HG03571 (cell line): ENCODE results near the gene ABCA1.
"Not testable (repeated sequence)": the region's sequence is repeated elsewhere in the genome, so short reads cannot be mapped to it uniquely, and the experiment has no call there.

Experiments used
- ATAC-seq: cut with Tn5 transposase; IDR thresholded peaks from one replicate; pipeline ENCODE4 v1.9.1; 2021; ENCODE audit not compliant: unreplicated experiment

The ABCA1 gene

GRCh38 chr9:104905931-104906330, 22.0 kb downstream of the ABCA1 start:
- no peak for ATAC-seq

DNA sequence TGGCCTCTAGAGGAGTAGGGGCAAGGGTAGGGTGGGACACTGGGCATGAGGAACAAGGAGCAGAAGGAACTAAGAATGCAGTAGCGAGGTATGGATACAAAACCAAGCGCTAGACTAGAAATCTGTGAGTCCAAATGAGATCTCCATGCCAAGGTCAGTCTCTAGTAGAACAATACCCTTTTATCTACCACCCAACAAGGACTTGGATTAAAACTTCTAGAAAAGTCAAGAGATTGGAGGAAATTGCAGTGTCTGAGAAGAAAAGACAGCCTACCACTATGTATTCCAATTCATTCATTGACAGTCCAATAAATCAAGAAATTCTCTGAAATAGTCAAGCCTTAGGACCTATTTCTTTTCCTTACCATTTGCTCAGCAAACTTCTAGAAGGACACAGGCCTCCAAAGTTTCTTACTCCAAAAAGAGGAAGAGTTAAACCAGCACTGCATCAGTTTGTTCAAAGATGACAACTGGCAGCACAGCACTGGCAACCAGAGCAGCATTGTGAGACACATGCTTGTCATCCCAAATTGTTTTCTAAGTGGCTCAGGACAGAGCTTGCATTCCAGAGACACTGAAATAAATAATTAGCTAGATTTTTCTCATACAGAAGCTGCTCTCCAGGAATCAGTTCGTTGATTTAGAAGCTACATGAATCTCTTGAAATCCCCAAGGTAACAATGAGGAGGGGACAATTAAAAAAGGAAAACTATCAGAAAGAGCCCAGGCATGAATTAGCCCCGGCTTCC, 22.6 kb downstream of the ABCA1 start:
- ATAC-seq, result no peak

DNA sequence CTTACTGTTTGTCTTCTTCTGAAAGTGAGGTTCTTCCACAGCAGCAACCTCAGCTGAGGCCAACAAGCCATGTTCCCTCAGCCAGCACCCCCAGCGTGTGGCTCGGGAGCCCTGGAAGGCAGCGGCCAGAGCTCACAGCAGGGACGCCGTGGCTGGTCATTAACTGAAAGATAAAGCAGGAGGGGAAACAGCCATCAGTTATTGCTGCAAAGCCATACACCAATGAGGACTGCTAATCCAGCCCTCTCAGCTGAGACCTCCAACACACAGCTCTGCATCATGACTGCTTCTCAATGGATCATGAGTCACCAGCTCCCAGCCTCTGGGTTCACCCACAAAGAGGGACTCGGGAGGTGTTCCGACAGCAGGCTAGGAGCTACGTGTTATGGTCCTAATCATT, 24.3 kb downstream of the ABCA1 start:
- no peak for ATAC-seq

DNA sequence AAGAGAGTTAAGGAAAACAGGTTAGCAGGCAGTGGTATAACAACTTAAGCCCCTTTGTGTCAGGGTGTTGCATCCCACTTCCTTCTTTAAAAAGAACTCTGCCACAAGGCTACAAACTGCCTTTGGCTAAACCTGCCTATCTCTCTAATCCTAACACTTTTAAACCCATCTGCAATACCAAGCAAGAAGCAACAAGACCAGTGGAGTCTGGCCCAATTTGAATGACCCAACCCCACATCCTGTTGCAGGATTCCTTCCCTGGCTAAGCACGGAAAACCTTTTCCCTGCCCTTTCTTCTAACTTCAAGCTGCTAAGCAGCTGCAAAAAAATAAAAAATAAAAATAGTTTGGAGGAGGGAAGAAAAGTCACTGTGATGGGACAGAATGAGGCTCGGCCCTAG, 27.1 kb downstream of the ABCA1 start:
- no peak for ATAC-seq

DNA sequence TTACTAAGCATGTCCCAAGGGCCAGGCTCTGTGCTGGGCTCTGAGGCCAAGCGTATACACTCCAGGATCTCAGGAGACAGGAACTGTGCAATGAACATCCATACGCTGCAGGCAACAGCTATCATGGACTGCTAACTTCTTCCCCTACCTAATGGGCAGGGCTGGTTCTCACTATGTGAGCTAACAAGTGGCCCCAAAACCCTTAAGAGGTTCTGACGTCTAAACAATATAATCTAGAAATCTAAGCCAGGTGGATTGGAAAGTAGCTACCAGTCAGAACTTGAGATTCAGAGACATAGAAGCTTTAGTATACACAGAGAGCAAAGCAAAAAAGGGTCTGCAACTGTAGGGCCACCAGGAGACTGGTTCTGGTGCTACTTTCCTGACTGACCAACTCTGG, 27.6 kb downstream of the ABCA1 start:
- no peak for ATAC-seq

DNA sequence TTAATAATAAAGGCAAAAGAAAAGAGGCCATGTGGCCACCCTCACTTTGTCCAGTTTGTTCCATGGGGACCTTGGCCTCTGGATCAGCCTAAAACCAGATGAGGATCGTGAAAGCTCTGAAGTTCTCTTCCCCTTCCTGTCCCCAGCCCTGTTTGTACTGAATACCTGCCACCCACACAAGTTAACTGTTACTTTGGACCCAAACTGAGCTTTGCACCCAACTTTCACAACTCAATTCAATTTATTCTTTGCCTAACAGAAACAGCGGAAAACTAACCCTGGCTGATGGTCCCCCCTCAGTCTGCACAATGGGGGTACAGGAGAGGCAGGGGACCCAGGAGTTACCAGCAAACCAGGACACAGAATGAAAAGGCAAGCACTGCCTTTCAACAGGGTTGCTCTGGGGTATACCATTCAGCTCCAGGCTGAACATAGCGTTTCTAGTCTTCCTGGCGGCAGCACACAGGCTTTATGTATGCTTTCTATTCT, 28.2 kb downstream of the ABCA1 start:
- ATAC-seq, result no peak

DNA sequence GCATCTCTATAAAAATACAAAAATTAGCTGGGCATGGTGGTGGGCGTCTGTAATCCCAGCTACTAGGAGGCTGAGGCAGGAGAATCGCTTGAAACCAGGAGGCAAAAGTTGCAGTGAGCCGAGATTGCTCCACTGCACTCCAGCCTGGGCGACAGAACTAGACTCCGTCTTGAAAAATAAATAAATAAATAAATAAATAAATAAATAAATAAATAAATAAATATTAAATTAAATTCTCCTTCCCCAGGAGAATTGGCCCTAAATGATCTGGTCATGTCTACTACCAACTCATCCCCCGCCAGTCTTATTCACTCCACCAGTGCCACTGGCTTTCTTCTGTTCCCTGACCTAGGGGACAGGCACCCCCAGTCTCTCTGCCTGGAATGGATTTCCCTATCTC, 29.6 kb downstream of the ABCA1 start:
- not testable (repeated sequence) for ATAC-seq

- ATAC-seq, result no peak
These were observed 31.8 kb downstream of the ABCA1 start for GRCh38 chr9:104896131-104896530.

DNA sequence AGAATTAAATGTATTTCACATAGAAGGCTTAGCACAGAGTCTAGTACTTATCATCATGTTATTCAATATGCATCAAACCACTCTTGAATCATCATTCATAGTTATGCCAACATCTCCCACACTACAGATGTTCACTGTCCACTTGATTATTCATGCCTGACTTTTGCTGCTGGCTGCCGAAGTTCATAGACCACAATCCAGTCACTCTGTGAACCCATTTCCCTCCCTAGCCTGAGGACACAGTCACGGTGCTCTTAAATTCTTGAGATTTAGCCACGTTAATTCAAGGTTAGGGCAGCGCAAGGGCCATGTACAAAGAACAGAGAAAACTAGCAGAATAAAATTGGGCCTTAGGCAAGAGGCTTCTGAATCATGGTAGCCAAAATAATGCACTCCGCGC, 32.4 kb downstream of the ABCA1 start:
- no peak for ATAC-seq

DNA sequence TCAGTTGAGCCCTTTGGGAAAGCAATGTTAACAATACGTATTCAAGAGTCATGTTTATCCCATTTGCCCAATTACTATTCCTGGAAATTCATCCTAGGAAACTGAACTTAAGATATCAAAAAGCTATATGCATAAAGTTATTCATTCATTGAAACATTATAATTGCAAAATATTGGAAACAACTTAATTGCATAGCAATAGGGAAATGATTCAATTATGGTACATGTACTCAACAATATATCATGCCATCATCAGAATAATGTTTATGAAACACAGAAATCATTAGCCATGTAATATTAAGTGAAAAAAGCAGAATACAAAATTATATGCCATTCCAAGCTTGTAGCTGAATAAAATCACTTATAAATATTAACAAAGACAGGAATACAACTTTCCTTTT, 35.3 kb downstream of the ABCA1 start:
- no peak for ATAC-seq

GRCh38 chr9:104890433-104890770, 37.6 kb downstream of the ABCA1 start:
- no peak for ATAC-seq

DNA sequence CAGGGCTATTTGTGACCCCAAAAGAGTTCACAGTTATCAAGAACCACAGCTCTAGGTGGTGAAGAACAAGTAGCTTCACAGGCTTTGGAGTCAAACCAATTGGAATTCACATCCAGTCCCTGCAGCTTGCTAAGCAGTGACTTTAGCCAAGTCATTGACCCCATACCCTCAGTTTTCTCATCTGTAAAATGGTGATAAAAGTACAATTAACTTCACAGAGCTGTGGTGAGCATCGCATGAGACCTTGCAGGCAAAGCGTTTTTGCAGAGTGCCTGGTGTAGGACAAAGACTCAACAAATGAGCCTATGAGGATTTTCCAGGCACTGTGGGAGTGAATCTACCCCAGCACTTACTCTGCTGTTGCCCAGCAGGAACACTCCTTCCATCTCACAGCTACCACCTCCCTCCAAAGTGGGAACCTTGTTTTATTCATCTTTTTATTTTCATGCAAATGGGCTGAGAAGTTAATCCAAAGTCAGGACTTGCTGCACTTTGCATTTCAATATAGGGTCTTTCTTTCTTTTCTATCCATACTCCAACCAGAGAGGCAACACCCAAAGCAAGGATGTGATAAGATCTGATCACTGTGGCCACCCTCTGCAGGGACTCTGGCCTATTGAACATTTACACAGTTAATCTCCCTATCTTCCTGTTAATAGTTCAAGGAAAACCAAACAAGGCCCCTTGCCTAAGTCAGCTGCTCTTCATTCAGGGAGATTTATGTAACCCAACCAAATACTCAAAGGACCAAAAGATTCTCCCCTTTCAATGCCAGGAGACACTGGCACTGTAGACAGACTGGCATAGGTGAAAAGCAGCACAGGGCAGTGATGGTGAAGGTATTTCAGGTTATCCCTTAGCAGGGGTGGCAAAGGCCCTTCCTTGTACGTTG, 41.9 kb downstream of the ABCA1 start:
- no peak for ATAC-seq

GRCh38 chr9:104883169-104883568, 44.8 kb downstream of the ABCA1 start:
- no peak for ATAC-seq

DNA sequence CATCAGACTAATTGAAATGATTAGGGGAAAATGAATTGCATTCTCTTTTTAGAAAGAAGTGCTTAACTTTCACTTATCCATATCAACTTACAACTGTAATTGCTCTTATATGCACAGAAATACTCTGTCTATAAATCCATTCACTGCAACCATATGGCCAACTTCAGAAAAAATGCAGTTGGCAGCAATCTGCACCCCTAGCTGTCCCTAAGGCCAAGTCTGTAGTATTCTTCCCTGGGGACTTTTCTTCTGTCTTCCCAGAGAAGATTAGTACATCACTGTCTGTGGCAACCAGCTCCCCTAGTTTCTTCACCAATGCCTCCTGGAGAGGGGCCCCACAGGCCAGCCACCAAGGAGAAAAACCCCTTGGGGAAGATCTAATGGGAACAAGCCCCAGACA, 45.4 kb downstream of the ABCA1 start:
- ATAC-seq, result no peak

DNA sequence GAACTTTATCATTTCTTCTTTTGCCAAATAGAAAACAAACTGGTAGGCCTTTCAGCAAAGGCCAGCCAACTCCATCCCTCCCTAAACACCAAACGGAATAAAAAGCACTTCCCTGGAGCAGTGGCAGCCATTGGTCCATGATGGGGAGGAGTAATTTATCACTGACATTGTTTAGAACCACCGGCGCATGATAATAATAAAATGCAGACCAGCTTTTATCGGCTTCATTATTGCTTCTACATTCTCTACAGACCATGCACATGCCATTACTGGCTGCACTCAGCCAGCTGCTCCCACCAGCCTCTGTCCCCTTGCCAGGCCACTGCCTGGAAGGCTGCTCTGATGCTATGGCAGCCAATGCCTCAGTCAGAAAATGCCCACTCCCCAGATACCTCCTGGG, 45.9 kb downstream of the ABCA1 start:
- no peak for ATAC-seq

GRCh38 chr9:104879555-104880309, 48.2 kb downstream of the ABCA1 start:
- no peak for ATAC-seq

DNA sequence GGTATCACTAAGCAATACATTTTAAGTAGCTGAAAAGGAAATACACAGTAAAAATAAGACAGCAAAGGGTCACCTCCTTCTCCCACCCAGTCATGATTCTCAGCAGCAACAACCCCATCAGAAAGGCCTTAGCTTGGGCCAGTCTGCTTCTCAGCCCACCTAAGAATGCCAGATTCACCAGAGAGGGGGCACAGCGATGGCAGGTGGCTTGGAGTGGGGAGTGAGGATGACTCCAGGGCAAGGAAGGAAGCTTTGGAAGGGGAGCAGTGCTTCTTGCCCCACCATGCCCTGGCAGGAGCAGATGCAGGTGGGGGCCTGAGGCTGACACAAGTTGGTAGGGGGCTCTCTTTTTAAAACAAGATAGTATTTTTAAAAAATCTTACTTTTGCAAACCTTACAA, 51.4 kb downstream of the ABCA1 start:
- ATAC-seq, result no peak

- no peak for ATAC-seq
These were observed 52.1 kb downstream of the ABCA1 start for GRCh38 chr9:104875897-104876296.

DNA sequence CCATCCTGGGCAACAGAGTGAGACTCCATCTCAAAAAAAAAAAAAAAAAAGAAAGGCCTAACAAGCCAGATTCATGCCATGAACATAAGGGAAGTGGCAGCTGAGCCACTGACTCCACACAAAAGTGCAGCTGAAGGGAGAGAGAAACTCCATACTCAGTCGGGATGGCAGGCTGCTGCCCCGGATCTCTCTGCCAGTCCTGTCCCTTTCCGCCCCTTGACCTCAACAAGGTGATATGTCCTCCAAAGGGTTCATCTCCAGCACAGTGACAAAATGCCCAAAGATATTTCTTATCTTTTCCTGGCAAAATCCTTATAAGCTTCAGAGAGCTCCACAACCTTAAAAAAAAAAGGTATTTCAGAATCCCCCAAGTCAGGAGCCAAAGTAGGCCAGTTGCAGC, 52.6 kb downstream of the ABCA1 start:
- ATAC-seq, result no peak

- ATAC-seq, result no peak
These were observed 54.5 kb downstream of the ABCA1 start for GRCh38 chr9:104873489-104873850.

DNA sequence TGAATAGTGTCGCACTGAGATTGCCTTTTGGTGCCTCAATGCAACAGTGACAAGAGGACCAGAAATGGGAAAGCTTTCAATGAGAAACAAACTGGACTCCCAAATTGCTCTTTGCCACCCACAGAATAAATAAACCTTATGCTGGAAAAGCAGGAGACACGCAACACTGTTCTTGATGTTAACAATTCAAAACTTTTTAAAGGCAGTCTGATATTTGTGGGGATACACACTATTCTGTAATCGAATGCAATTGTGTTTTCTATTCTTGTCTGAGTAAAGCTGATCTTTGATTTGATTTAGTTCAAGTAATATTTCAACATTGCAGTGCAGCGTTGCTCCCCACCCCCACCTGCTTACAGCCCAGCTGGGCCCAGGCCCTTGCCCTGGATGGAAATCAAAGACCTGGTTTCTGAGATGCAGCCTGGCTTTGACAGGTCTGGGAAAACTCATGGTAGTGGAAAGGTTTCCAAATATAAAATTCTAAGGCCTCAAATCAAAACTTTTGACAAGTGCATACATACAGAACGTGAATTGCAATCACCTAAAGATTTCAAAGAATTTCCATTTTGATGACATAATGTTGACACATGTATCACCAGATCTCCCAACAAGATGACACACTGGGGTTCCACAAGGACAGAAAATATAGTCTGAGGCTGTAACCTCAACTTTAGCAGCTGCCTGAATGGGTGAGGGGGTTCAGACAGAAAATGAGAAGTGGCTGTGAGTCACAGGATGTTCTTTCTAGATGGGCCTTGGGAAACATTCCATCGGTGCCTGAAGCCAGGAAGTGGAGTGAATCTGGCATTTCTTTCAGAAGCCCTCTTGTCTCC, 55.1 kb downstream of the ABCA1 start:
- ATAC-seq, result no peak
